PC-9 (cell line): Measurements from ENCODE around the gene TM9SF1. TPM values are rescaled to one million over a fixed set of nuclear protein-coding genes. Genes with fewer than 3 reads are reported as not detected.

Experiments used
- Bru-seq: library from RNA; stranded (reverse); fragments of 400-500 nt; gene quantifications from one replicate; lab custom pipeline; 2021; lab: Mats Ljungman, UMichigan
- BruChase-seq, 2 experiments: library from RNA; stranded (reverse); fragments of 400-500 nt; gene quantifications; one replicate each; lab custom pipeline; 2021; lab: Mats Ljungman, UMichigan
- BruUV-seq: library from RNA; stranded (reverse); fragments of 400-500 nt; replicated peaks from 2 replicates; lab custom pipeline; 2021; lab: Mats Ljungman, UMichigan
- CTCF ChIA-PET: fragments of 300-600 bp; sonication (Branson Sonifier 250); formaldehyde crosslinking; loops from one replicate; lab custom pipeline; 2022; ENCODE audit warnings: antibody characterized with exemption; lab: Charles Lee
- POLR2A ChIA-PET: fragments of 300-600 bp; sonication (Branson Sonifier 250); formaldehyde crosslinking; loops from one replicate; lab custom pipeline; 2022; ENCODE audit warnings: antibody characterized with exemption; ENCODE audit not compliant: unreplicated experiment; lab: Charles Lee
- DNase-seq, 2 experiments: peaks; one replicate each; pipeline versions ENCODE4 v3.0.0 to v3.0.0-alpha.2; 2015 to 2022; ENCODE audit warnings: mixed read lengths in 1 of 2
- H2AFZ ChIP-seq: fragments of 200-600 bp; sonication (generic); 2 replicates; pipeline ENCODE4 v1.8.1; 2017; ENCODE audit warnings: antibody characterized with exemption
- H3F3A ChIP-seq: fragments of 200-600 bp; sonication (generic); 2 replicates; pipeline ENCODE4 v1.8.1; 2017; ENCODE audit warnings: antibody characterized with exemption, mild to moderate bottlenecking, low read depth; ENCODE audit not compliant: insufficient read depth
- H3K27ac ChIP-seq: fragments of 200-600 bp; sonication (generic); 2 replicates; pipeline ENCODE4 v1.6.1; 2016; ENCODE audit warnings: mixed run types
- H3K27me3 ChIP-seq: fragments of 200-600 bp; sonication (generic); 2 replicates; pipeline ENCODE4 v1.6.1; 2016; ENCODE audit warnings: low read depth, mixed run types; ENCODE audit not compliant: insufficient read depth
- H3K36me3 ChIP-seq: fragments of 200-600 bp; sonication (generic); 2 replicates; pipeline ENCODE4 v1.6.1; 2016; ENCODE audit warnings: low read depth, mixed run types
- H3K4me1 ChIP-seq: fragments of 200-600 bp; sonication (generic); replicated peaks from 2 replicates; pipeline ENCODE4 v1.6.1; 2016; ENCODE audit warnings: mixed run types; ENCODE audit not compliant: insufficient read depth
- H3K4me2 ChIP-seq: fragments of 200-600 bp; sonication (generic); 2 replicates; pipeline ENCODE4 v1.6.1; 2017; ENCODE audit warnings: mixed run types
- H3K4me3 ChIP-seq: fragments of 200-600 bp; sonication (generic); 2 replicates; pipeline ENCODE4 v1.6.1; 2016; ENCODE audit warnings: mixed run types
- H3K79me2 ChIP-seq: fragments of 200-600 bp; sonication (generic); 2 replicates; pipeline ENCODE4 v1.6.1; 2017; ENCODE audit warnings: low read depth, mixed run types
- H3K9me2 ChIP-seq: fragments of 200-600 bp; sonication (generic); 2 replicates; pipeline ENCODE4 v1.8.1; 2017; ENCODE audit warnings: mild to moderate bottlenecking; ENCODE audit not compliant: insufficient read depth
- H3K9me3 ChIP-seq: fragments of 200-600 bp; sonication (generic); 2 replicates; pipeline ENCODE4 v1.8.1; 2016; ENCODE audit warnings: low read depth; ENCODE audit not compliant: insufficient read depth
- H4K20me1 ChIP-seq: fragments of 200-600 bp; sonication (generic); 2 replicates; pipeline ENCODE4 v1.8.1; 2017; ENCODE audit not compliant: insufficient read depth
- CTCF ChIP-seq: fragments of 200-600 bp; sonication (generic); conservative IDR thresholded peaks from 2 replicates; pipeline ENCODE4 v1.6.1; 2017; ENCODE audit warnings: mixed run types, antibody characterized with exemption, mild to moderate bottlenecking, moderate library complexity
- EZH2 ChIP-seq: fragments of 200-600 bp; sonication (generic); IDR thresholded peaks from 2 replicates; pipeline ENCODE4 v1.8.0; 2017; ENCODE audit warnings: antibody characterized with exemption, low read depth
- intact Hi-C: fragments of 100-400 bp; cut with micrococcal nuclease; formaldehyde crosslinking; loops from one replicate; pipeline ENCODE4 v1.10.0; 2022; ENCODE audit not compliant: unreplicated experiment
- long read RNA-seq: library from polyadenylated mRNA; stranded (forward); transcript quantifications from one replicate; pipeline ENCODE4 v2.0.0, GENCODE V29; 2022
- total RNA-seq: library from RNA; stranded (reverse); gene quantifications from 2 replicates; pipeline ENCODE4 v1.2.3, GENCODE V29; 2021

Gene TM9SF1, protein sequence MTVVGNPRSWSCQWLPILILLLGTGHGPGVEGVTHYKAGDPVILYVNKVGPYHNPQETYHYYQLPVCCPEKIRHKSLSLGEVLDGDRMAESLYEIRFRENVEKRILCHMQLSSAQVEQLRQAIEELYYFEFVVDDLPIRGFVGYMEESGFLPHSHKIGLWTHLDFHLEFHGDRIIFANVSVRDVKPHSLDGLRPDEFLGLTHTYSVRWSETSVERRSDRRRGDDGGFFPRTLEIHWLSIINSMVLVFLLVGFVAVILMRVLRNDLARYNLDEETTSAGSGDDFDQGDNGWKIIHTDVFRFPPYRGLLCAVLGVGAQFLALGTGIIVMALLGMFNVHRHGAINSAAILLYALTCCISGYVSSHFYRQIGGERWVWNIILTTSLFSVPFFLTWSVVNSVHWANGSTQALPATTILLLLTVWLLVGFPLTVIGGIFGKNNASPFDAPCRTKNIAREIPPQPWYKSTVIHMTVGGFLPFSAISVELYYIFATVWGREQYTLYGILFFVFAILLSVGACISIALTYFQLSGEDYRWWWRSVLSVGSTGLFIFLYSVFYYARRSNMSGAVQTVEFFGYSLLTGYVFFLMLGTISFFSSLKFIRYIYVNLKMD
- total RNA-seq (37.3 and 41.2 TPM in 2 replicates), Bru-seq, nascent RNA (percentile 61 among the genes with signal in this experiment), BruChase-seq, experiment 1, labeled RNA remaining after a 2-hour chase (percentile 69 among the genes with signal in this experiment), BruChase-seq, experiment 2, labeled RNA remaining after a 6-hour chase (percentile 91 among the genes with signal in this experiment)
- long read RNA-seq, transcript TM9SF1-201 (6 exons, 2,452 nt), result major isoform, 99 of 145 reads
- long read RNA-seq, transcript TM9SF1-202 (5 exons, 2,055 nt), result minor isoform, 9 of 145 reads
- long read RNA-seq, partial matches to known transcripts, result 13 of 145 reads
- long read RNA-seq, other reads (novel, unspliced or antisense), result 21 of 145 reads

DNA sequence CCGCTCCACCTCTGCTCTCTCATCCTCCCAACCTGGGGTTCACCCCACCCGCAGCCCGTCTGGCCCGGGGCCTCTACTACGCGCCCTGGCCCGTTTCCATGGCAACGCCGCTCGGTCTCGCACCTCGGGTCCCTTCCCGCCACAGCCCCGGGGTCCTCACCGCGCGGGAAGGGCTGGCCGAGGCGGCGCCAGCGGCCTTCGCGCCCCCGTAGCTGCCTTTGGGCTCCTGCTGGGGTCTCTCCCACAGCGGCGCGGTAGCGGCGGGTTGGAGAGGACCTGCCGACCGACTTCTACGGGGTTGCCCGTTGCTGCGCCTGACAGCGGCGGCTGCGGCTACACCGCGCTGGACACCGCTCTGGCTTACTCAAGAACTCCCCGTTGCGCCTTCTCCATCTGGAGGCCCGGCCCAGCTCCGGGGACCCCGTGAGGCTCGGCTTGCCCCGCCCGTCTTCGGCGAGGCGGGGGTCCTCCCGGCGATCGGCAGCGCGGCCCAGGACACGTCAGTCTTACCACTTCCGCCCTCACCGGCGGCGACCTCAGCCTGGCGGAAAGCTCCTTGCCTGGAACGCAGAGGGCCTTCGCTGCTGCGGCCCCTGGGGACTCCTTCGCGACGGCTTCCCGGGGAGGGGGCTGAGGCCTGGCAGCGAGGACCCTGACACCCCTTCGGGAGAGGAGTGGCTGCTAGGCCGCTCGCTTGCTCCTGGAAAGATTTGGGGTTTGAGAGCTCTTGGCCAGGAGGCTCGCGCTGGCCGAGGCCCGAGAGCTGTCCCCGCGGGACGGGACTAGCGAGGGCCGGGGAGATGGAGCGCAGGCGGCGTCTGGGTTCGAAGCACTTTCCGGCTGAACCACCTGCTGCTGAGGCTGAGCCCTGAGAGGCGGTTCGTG is at the start of gene TM9SF1:
TSS of gene TM9SF1 (minus strand) at position 256 of the 885 bp plus-strand sequence. CDS start 422 bp downstream, outside the sequence.
- Histone ChIP-seq H3K36me3 (no peaks in the 10 kb centered on the region), H3K9me2 (no peaks in the 10 kb centered on the region), H4K20me1 (no peaks in the 10 kb centered on the region), H2AFZ (peak within 1 kb of the TSS; percentile 91), H3K79me2 (peaks cover 35% of the 10 kb centered on the region), H3K4me2 (peak within 1 kb of the TSS; percentile 71), H3K27ac (peak within 1 kb of the TSS; percentile 80), H3F3A (peaks cover 8% of the 10 kb centered on the region; the same call in 1 of the 2 replicates), H3K4me1 (0 out of 2 replicates have a peak, but pooled peaks cover 7% of the 10 kb centered on the region), H3K27me3 (no peaks in the 10 kb centered on the region), H3K9me3 (no peaks in the 10 kb centered on the region), H3K4me3 (peak within 1 kb of the TSS; percentile 71)
- intact Hi-C loops, result loop anchor here (2.0 kb wide), 1 partner anchor 17 kb away; the partner anchor contains the start of gene CHMP4A
- POLR2A ChIA-PET, result interaction anchor here (0.6 to 1.2 kb wide), 3 partner anchors 17 to 58 kb away, joined by 3 to 10 read pairs (median 5); partner anchors contain the start of gene CHMP4A
- peak; percentile 49 to 72 for DNase-seq
- CTCF ChIA-PET, result no interaction called here
- TF ChIP-seq EZH2 (no peak), CTCF (no peak)
- BruUV-seq, result no TSS peak

- Histone ChIP-seq H2AFZ (peak overlapping the region; percentile 85), H3K36me3 (no peaks in the 10 kb centered on the region), H3K4me3 (peak overlapping the region; percentile 86; the same call in 1 of the 2 replicates), H3K9me2 (no peaks in the 10 kb centered on the region), H3F3A (peaks cover 16% of the 10 kb centered on the region; the same call in 1 of the 2 replicates), H3K79me2 (no peaks in the 10 kb centered on the region), H3K27ac (peak overlapping the region; percentile 92), H3K4me2 (peak overlapping the region; percentile 93), H3K9me3 (no peaks in the 10 kb centered on the region), H4K20me1 (no peaks in the 10 kb centered on the region), H3K4me1 (peaks cover 6% of the 10 kb centered on the region), H3K27me3 (no peaks in the 10 kb centered on the region)
- ChIA-PET POLR2A (interaction anchor here (0.7 kb wide), 1 partner anchor 54 kb away, joined by 8 read pairs; no protein-coding TSS in a partner anchor), CTCF (interaction anchor here (0.6 to 1.8 kb wide), 9 partner anchors 22 to 157 kb away, joined by 3 to 21 read pairs (median 4); partner anchors contain the start of genes CIDEB, DHRS1, NOP9 and RABGGTA)
- intact Hi-C loops, result loop anchor here (1.0 to 5.0 kb wide), 4 partner anchors 31 to 189 kb away; no protein-coding TSS in a partner anchor
- TF ChIP-seq EZH2 (no peak), CTCF (no peak)
- peak in 1 of 2 experiments; percentile 55 for DNase-seq
- no TSS peak for BruUV-seq
These were observed 48.1 kb upstream of the TM9SF1 start for GRCh38 chr14:24243336-24243836.
